Mesendoderm (in vitro differentiated cells): Measurements from ENCODE around the gene HRG.
A peak's percentile ranks its signal among the peaks of the same experiment; 100 is the strongest.

Experiments used
- DNase-seq: peaks from one replicate; pipeline ENCODE4 v3.0.0; 2013
- H2AK5ac ChIP-seq: 2 replicates; pipeline ENCODE4 v1.6.1; 2013; ENCODE audit warnings: low read length, inconsistent platforms
- H2BK120ac ChIP-seq: 2 replicates; pipeline ENCODE4 v1.6.1; 2013; ENCODE audit warnings: low read depth, mild to moderate bottlenecking, low read length, moderate library complexity, mixed read lengths
- H2BK15ac ChIP-seq: replicated peaks from 2 replicates; pipeline ENCODE4 v1.6.1; 2013; ENCODE audit warnings: low read depth, mild to moderate bottlenecking, moderate library complexity
- H2BK5ac ChIP-seq: 2 replicates; pipeline ENCODE4 v1.6.1; 2013; ENCODE audit warnings: low read length, inconsistent platforms
- H3K18ac ChIP-seq: 2 replicates; pipeline ENCODE4 v1.6.1; 2013; ENCODE audit warnings: mild to moderate bottlenecking, low read length, mixed read lengths
- H3K23ac ChIP-seq: one replicate; pipeline ENCODE4 v1.6.1; 2013; ENCODE audit warnings: low read length
- H3K27ac ChIP-seq: 2 replicates; pipeline ENCODE4 v1.5.1; 2013; ENCODE audit warnings: low read depth, mild to moderate bottlenecking, inconsistent platforms, low read length, moderate library complexity
- H3K27me3 ChIP-seq: 2 replicates; pipeline ENCODE4 v1.6.1; 2013; ENCODE audit warnings: low read length, control low read depth, mild to moderate bottlenecking, inconsistent platforms; ENCODE audit not compliant: insufficient read depth, poor library complexity
- H3K36me3 ChIP-seq: 2 replicates; pipeline ENCODE4 v1.6.1; 2013; ENCODE audit warnings: low read length, inconsistent platforms; ENCODE audit not compliant: control insufficient read depth, insufficient read depth
- H3K4ac ChIP-seq: one replicate; pipeline ENCODE4 v1.6.1; 2013; ENCODE audit warnings: low read depth, mild to moderate bottlenecking, low read length, moderate library complexity
- H3K4me1 ChIP-seq: 2 replicates; pipeline ENCODE4 v1.6.1; 2013; ENCODE audit warnings: low read depth, low read length, inconsistent platforms; ENCODE audit not compliant: control insufficient read depth
- H3K4me2 ChIP-seq: 2 replicates; pipeline ENCODE4 v1.6.1; 2013; ENCODE audit warnings: low read length
- H3K4me3 ChIP-seq: 2 replicates; pipeline ENCODE4 v1.5.1; 2013; ENCODE audit warnings: mild to moderate bottlenecking, low read length
- H3K56ac ChIP-seq: one replicate; pipeline ENCODE4 v1.6.1; 2013; ENCODE audit warnings: low read length
- H3K79me1 ChIP-seq: 2 replicates; pipeline ENCODE4 v1.6.1; 2013; ENCODE audit warnings: low read length, inconsistent platforms
- H3K79me2 ChIP-seq: 2 replicates; pipeline ENCODE4 v1.6.1; 2013; ENCODE audit warnings: mild to moderate bottlenecking, low read length; ENCODE audit not compliant: control insufficient read depth, insufficient read depth
- H3K9ac ChIP-seq: 2 replicates; pipeline ENCODE4 v1.6.1; 2013; ENCODE audit warnings: low read length, inconsistent platforms
- H4K5ac ChIP-seq: one replicate; pipeline ENCODE4 v1.6.1; 2013; ENCODE audit warnings: low read length
- H4K8ac ChIP-seq: one replicate; pipeline ENCODE4 v1.6.1; 2013; ENCODE audit warnings: low read depth, mild to moderate bottlenecking, control low read depth, low read length, moderate library complexity
- WGBS: extraction: QIAGEN DNeasy Blood & Tissue Kit; methylation state at CpG from one replicate; pipeline ENCODE4 v1.1.7; 2013; ENCODE audit warnings: low lambda C conversion rate, missing lambda C conversion rate; ENCODE audit not compliant: insufficient coverage; ENCODE audit errors: extremely low coverage; 5-methylcytosine and 5-hydroxymethylcytosine counted together

Gene HRG

GRCh38 chr3:186626254-186626847, 39.5 kb upstream of the HRG start:
- no peak overlapping the region for H3K4me3 ChIP-seq

GRCh38 chr3:186627852-186628414, 37.9 kb upstream of the HRG start:
- no peaks in the 10 kb centered on the region for H3K79me1 ChIP-seq
- H3K4ac ChIP-seq = no peak overlapping the region
- H4K8ac ChIP-seq = no peak overlapping the region
- H3K9ac ChIP-seq = no peak overlapping the region
- no peak overlapping the region for H3K4me2 ChIP-seq
- H3K79me2 ChIP-seq = no peaks in the 10 kb centered on the region
- H3K4me1 ChIP-seq = peaks cover 2% of the 10 kb centered on the region
- H2BK15ac ChIP-seq = no peak overlapping the region
- no peak overlapping the region for H2BK5ac ChIP-seq
- no peaks in the 10 kb centered on the region for H3K36me3 ChIP-seq
- H4K5ac ChIP-seq = no peak overlapping the region
- no peak overlapping the region for H3K18ac ChIP-seq
- WGBS = no CpG with 5 or more reads among the region's 7 CpGs
- no peak overlapping the region for H3K4me3 ChIP-seq
- no peak overlapping the region for H2AK5ac ChIP-seq
- no peak overlapping the region for H3K23ac ChIP-seq
- H3K27me3 ChIP-seq = no peaks in the 10 kb centered on the region
- no peak overlapping the region for H3K27ac ChIP-seq
- DNase-seq = no peak
- H2BK120ac ChIP-seq = no peak overlapping the region
- H3K56ac ChIP-seq = no peak overlapping the region

More at GRCh38 chr3:186626254-186626847, 39.5 kb upstream of the HRG start:
- no peak overlapping the region for H3K27ac ChIP-seq
- H3K18ac ChIP-seq = no peak overlapping the region
- no peak overlapping the region for H2BK120ac ChIP-seq
- no peaks in the 10 kb centered on the region for H3K79me1 ChIP-seq
- peak; percentile 10 for DNase-seq
- peaks cover 2% of the 10 kb centered on the region for H3K4me1 ChIP-seq
- H2AK5ac ChIP-seq = no peak overlapping the region
- H4K8ac ChIP-seq = no peak overlapping the region
- H3K23ac ChIP-seq = no peak overlapping the region
- no peak overlapping the region for H4K5ac ChIP-seq
- no peaks in the 10 kb centered on the region for H3K36me3 ChIP-seq
- no peak overlapping the region for H3K4me2 ChIP-seq
- no peak overlapping the region for H2BK5ac ChIP-seq
- H3K56ac ChIP-seq = no peak overlapping the region
- H2BK15ac ChIP-seq = no peak overlapping the region
- H3K79me2 ChIP-seq = no peaks in the 10 kb centered on the region
- no peaks in the 10 kb centered on the region for H3K27me3 ChIP-seq
- WGBS = no CpG with 5 or more reads among the region's 7 CpGs
- H3K4ac ChIP-seq = no peak overlapping the region
- H3K9ac ChIP-seq = no peak overlapping the region

- Histone ChIP-seq H2BK5ac (no peak overlapping the region), H3K23ac (no peak overlapping the region), H3K4me2 (no peak overlapping the region), H3K4me3 (no peak overlapping the region), H3K27ac (no peak overlapping the region), H3K4me1 (peaks cover 2% of the 10 kb centered on the region), H3K18ac (no peak overlapping the region), H3K79me1 (no peaks in the 10 kb centered on the region), H3K9ac (no peak overlapping the region), H3K56ac (no peak overlapping the region), H3K79me2 (no peaks in the 10 kb centered on the region), H2AK5ac (no peak overlapping the region), H3K4ac (no peak overlapping the region), H3K36me3 (no peaks in the 10 kb centered on the region), H4K5ac (no peak overlapping the region), H4K8ac (no peak overlapping the region), H3K27me3 (no peaks in the 10 kb centered on the region), H2BK15ac (no peak overlapping the region), H2BK120ac (no peak overlapping the region)
- no CpG with 5 or more reads among the region's 7 CpGs for WGBS
- no peak for DNase-seq
Measured at GRCh38 chr3:186628756-186629155, 37.1 kb upstream of the HRG start.

- no CpG with 5 or more reads among the region's 6 CpGs for WGBS
- H3K9ac ChIP-seq = no peak overlapping the region
Measured at GRCh38 chr3:186630950-186631641, 34.7 kb upstream of the HRG start.

GRCh38 chr3:186633481-186633880, 32.3 kb upstream of the HRG start:
- Histone ChIP-seq H3K4me2 (no peak overlapping the region), H3K56ac (no peak overlapping the region), H3K79me1 (no peaks in the 10 kb centered on the region), H2BK15ac (no peak overlapping the region), H3K4ac (no peak overlapping the region), H3K36me3 (no peaks in the 10 kb centered on the region), H3K4me1 (no peaks in the 10 kb centered on the region), H3K18ac (no peak overlapping the region), H3K27me3 (no peaks in the 10 kb centered on the region), H3K23ac (no peak overlapping the region), H3K79me2 (no peaks in the 10 kb centered on the region), H2BK5ac (no peak overlapping the region), H3K27ac (no peak overlapping the region), H4K5ac (no peak overlapping the region), H4K8ac (no peak overlapping the region), H2AK5ac (no peak overlapping the region), H2BK120ac (no peak overlapping the region), H3K4me3 (no peak overlapping the region), H3K9ac (no peak overlapping the region)
- no peak for DNase-seq

More at GRCh38 chr3:186630950-186631641, 34.7 kb upstream of the HRG start:
- Histone ChIP-seq H3K4ac (no peak overlapping the region), H3K4me2 (no peak overlapping the region), H3K23ac (no peak overlapping the region), H2BK5ac (no peak overlapping the region), H2BK15ac (no peak overlapping the region), H3K4me1 (peaks cover 2% of the 10 kb centered on the region), H3K18ac (no peak overlapping the region), H3K27ac (no peak overlapping the region), H4K5ac (no peak overlapping the region), H3K56ac (no peak overlapping the region), H4K8ac (no peak overlapping the region), H3K79me2 (no peaks in the 10 kb centered on the region), H2AK5ac (no peak overlapping the region), H3K79me1 (no peaks in the 10 kb centered on the region), H3K36me3 (no peaks in the 10 kb centered on the region), H3K4me3 (no peak overlapping the region), H2BK120ac (no peak overlapping the region), H3K27me3 (no peaks in the 10 kb centered on the region)
- DNase-seq = no peak
